A673 (cell line): ENCODE results near the gene ACSM2A.
"Not testable (repeated sequence)": the region's sequence is repeated elsewhere in the genome, so short reads cannot be mapped to it uniquely, and the experiment has no call there.

Experiments used
- CTCF ChIP-seq: fragments of 300-800, 200-600 bp; sonication (generic); conservative IDR thresholded peaks from 2 replicates; pipeline ENCODE4 v1.5.1; 2017; ENCODE audit warnings: low read depth, mild to moderate bottlenecking, antibody characterized with exemption, low read length, moderate library complexity, mixed read lengths
- EZH2 ChIP-seq: fragments of 200-600 bp; sonication (generic); IDR thresholded peaks from 2 replicates; pipeline ENCODE4 v1.6.1; 2017; ENCODE audit warnings: borderline replicate concordance, low read depth, mild to moderate bottlenecking, mixed read lengths, antibody characterized with exemption, low read length; ENCODE audit not compliant: poor library complexity, severe bottlenecking

GRCh38 chr16:20483989-20484388 is 32.7 kb downstream of the ACSM2A start:
- TF ChIP-seq CTCF, EZH2: not testable (repeated sequence)
